Fibroblast of mammary gland (primary cell): ENCODE data around the gene KCNF1.

Experiments used
- DNase-seq: peaks from one replicate; pipeline ENCODE4 v3.0.0-alpha.2; 2010; ENCODE audit warnings: low read depth
- H3K4me3 ChIP-seq: 2 replicates; pipeline ENCODE4 v1.5.1; 2011; ENCODE audit warnings: low read depth, mild to moderate bottlenecking, low read length, moderate library complexity; ENCODE audit not compliant: control insufficient read depth
- TF ChIP-seq, protein P1 (sequence below): conservative IDR thresholded peaks from 2 replicates; pipeline ENCODE4 v1.5.1; 2011; ENCODE audit warnings: low read depth, low read length, inconsistent platforms; ENCODE audit not compliant: control insufficient read depth, insufficient read depth

Gene KCNF1

DNA sequence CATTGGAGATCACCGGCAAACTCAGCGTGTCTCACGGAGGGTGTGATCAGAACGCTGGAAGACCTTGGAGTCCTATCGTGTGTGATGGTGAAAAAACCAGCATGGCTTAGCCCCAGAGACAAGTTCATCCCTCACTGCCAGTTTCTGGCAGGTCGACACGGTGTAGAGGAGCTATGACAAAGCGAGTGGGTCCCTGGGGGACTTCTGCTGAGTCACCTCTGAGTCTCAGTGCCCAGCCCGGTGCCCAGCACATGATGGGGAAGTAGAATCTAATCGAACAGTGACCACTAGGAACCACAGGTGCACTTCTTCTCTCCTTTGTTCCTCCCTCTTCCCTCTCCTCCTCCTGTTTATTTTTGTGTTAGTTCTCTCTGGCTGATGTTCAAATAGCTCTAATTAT is 45.9 kb upstream of the KCNF1 start:
- TF ChIP-seq, protein P1, sequence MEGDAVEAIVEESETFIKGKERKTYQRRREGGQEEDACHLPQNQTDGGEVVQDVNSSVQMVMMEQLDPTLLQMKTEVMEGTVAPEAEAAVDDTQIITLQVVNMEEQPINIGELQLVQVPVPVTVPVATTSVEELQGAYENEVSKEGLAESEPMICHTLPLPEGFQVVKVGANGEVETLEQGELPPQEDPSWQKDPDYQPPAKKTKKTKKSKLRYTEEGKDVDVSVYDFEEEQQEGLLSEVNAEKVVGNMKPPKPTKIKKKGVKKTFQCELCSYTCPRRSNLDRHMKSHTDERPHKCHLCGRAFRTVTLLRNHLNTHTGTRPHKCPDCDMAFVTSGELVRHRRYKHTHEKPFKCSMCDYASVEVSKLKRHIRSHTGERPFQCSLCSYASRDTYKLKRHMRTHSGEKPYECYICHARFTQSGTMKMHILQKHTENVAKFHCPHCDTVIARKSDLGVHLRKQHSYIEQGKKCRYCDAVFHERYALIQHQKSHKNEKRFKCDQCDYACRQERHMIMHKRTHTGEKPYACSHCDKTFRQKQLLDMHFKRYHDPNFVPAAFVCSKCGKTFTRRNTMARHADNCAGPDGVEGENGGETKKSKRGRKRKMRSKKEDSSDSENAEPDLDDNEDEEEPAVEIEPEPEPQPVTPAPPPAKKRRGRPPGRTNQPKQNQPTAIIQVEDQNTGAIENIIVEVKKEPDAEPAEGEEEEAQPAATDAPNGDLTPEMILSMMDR: no peak
- no peak for DNase-seq
- H3K4me3 ChIP-seq: no peak overlapping the region

DNA sequence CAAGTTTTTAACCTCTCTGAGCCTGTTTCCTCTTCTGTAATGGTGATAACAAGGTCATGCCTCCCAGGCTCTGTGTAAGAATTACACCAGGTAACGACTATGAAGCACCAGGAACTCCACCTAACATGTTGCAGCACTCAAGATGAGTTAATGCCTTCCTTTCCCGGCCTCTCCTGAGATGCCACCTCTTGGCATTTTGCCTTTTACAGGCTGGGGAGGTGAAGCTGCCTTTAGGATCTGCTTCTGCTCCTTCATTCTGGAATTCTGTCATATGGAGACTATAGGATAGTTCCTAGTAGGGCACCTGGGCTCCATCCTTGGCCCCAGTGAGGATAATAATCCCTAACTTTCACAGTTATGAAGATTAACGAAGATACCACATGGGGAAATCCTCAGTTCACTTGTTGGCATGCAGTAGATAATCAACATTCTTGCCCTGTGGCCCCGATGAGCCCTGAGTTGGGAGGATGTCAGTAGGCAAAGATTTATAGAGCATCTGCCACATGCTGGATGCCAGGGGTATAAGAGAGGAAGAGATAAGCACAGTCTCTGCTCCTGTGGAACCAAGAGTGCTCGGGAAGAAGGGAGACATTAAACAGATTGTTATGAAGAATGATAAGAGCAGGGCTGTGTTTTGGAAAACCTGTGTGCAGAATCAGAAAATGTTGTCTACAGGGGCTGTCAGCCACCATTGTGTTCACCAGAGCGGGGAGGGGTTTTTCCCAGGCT is 43.9 kb upstream of the KCNF1 start:
- H3K4me3 ChIP-seq: no peak overlapping the region
- TF ChIP-seq, protein P1: no peak
- DNase-seq: no peak

DNA sequence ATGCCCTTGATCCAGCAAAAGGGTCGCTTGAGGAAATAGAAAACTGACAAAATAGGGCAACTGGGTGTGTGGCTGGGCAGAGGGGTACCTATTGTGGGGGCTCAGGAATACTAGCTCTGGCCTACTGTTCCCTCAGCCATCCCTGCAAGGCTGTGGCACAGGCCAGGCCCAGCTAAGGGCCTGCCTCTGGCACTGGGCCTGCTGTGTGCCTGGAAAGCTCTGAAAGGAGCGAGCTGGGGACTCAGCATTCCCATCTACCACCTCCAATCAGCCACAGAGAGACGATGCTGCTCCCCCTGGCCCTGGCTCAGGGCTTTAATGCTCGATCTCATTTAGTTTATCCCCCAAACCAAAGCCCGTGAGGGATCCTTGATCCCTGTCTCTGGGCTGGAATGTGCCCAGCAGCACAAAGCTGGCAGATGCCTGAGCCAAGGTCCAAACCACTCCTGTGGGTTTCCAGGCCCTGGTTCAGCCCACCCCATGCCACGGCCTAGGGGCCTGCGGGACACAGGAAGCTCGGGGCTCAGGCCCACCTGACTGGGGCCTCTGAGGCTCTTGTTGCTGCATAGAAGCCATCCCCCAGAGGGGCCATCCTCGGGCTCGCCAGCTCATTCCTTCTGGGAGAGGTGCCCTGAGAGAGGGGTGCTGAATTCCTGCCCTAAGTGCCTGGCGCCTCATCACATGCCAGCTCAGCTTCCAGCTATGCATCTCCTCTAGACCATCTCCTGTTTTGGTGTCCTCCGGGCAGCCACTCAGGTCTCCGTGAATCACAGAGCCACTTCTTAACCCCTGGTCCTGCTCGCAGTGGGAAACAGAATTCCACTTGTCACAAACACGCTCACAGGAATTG is 43.0 kb upstream of the KCNF1 start:
- TF ChIP-seq, protein P1: no peak
- H3K4me3 ChIP-seq: no peak overlapping the region
- DNase-seq: no peak

DNA sequence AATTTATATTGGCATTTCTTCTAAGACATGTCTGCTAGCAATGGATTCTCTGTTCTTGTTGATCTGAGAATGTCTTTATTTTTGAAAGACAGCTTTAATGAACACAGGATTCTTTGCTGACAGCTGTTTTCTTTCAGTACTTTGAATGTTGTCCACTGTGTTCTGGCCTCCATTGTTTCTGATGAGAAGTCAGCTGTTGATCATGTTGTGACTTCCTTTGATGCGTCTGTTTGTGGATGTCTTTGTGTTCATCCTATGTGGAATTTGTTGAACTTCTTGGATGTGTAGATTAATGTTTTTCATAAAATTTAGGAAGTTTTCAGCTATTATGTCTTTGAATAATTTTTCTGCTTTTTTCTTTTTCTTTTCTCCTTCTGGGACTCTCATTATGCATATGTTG is 39.8 kb upstream of the KCNF1 start:
- no peak overlapping the region for H3K4me3 ChIP-seq
- TF ChIP-seq, protein P1: no peak
- no peak for DNase-seq

DNA sequence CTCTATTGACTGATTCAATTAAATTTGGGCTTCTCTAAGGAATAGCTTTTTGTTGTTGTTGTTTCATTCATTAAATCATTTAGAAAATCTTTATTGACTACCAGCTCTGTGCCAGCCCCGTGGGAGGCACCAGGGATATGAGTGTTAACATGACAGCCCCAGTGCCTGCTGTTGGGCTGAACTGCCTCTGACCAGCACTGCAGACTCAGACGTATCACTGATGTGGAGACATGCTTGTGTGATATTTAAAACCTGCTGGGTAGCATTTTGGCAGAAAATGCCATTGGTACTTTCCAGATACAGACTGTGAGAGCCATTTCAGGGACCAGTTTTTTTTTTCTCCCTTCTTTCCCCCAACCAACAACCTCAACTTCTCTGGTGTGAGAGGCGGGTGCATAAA is 38.6 kb upstream of the KCNF1 start:
- no peak for DNase-seq
- TF ChIP-seq, protein P1: no peak
- H3K4me3 ChIP-seq: no peak overlapping the region

DNA sequence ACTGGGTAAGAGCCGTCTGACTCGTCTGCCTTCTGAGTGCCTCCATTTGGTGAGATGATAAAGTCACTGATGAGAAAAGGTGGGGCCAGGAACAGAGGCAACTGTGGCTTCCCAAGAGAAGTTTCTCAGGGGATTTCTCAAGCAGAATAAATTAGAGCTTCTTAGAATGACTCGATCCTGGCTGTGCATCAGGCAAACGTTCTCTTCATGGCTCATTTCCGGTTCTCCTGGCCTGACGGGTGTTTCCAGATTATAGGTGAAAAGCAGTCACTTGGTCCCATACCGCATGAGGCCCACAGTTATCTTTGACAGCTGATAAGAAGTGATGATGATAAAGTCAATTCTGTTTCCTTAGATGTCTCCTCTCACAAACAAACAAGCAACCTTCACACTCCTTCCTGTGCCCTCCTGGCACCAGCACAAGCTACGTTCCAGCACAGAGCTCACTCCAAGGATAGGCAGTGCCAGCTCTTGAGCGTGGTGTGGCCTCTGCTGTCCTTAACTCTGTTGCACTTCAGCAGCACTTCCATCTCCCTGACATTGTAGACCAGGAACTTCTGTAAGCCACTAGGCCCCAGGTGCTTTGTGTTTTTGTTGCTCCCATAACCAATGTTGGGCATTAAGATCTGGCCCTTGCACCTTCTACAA is 37.8 kb upstream of the KCNF1 start:
- DNase-seq: peak; percentile 25
- no peak overlapping the region for H3K4me3 ChIP-seq
- TF ChIP-seq, protein P1: no peak
